Dermis microvascular lymphatic vessel endothelial cell (primary cell): Measurements from ENCODE around the gene ZNF273. TPM values are rescaled to one million over a fixed set of nuclear protein-coding genes. Genes with fewer than 3 reads are reported as not detected.
"Not testable (repeated sequence)": the region's sequence is repeated elsewhere in the genome, so short reads cannot be mapped to it uniquely, and the experiment has no call there.

Experiments
- DNase-seq, 2 donors: peaks; one replicate each; pipeline versions ENCODE4 v3.0.0 to v3.0.0-alpha.2; 2010; ENCODE audit warnings: low read depth in 2 of 2
- total RNA-seq: library from RNA; depleted of rRNA; stranded (reverse); fragments of >200 nt; gene quantifications from 2 replicates; pipeline ENCODE4 v1.2.1, GENCODE V29; 2014

ZNF273 gene
- total RNA-seq, 1 donor from 2014 or later: 4.2 TPM

DNA sequence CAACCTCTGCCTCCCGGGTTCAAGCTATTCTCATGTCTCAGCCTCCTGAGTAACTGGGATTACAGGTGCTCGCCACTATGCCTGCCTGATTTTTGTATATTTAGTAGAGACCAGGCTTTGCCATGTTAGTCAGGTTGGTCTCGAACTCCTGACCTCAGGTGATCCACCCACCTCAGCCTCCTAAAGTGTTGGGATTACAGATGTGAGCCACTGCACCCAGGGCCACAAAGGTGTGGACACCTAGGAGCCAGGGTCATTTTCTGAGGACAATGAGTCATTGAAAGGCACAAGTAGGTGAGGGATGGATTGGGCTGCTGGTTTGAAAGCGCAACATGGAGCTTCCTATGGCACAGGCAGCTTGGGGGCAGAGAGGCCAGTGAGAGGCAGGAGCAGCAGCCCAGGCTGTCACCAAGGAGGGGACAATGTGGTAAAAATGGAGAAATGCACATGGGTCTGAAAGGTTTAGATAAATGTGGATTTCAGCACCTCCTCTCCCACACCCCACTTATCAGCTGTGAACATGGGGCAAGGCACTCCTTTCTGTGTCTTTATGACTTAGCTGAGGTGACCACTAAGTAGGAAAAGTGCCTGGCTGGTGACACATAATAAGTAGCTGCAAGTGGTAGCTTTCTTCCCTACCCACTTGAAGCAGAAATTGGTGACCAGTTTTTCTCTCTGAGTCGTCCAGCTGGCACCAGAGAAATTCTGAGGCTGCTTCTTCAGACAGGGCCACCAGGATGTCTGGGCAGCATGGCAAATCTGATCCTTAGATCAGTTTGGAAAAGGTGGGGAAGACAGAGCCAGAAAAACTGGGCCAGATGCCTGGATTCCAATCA is 41.8 kb downstream of the ZNF273 start:
- DNase-seq: not testable (repeated sequence)

- peak in 1 of 2 donors; percentile 21 for DNase-seq
Observed at GRCh38 chr7:64945503-64946175, 42.6 kb downstream of the ZNF273 start.

- peak in 1 of 2 donors; percentile 14 for DNase-seq
Observed at GRCh38 chr7:64946772-64947171, 43.7 kb downstream of the ZNF273 start.

GRCh38 chr7:64947252-64948000 is 44.4 kb downstream of the ZNF273 start:
- DNase-seq: no peak

- DNase-seq: not testable (repeated sequence)
Observed at GRCh38 chr7:64948774-64949173, 45.7 kb downstream of the ZNF273 start.

GRCh38 chr7:64950673-64951072 is 47.6 kb downstream of the ZNF273 start:
- not testable (repeated sequence) for DNase-seq

GRCh38 chr7:64951250-64951848 is 48.3 kb downstream of the ZNF273 start:
- peak; percentile 46 to 61 for DNase-seq

DNA sequence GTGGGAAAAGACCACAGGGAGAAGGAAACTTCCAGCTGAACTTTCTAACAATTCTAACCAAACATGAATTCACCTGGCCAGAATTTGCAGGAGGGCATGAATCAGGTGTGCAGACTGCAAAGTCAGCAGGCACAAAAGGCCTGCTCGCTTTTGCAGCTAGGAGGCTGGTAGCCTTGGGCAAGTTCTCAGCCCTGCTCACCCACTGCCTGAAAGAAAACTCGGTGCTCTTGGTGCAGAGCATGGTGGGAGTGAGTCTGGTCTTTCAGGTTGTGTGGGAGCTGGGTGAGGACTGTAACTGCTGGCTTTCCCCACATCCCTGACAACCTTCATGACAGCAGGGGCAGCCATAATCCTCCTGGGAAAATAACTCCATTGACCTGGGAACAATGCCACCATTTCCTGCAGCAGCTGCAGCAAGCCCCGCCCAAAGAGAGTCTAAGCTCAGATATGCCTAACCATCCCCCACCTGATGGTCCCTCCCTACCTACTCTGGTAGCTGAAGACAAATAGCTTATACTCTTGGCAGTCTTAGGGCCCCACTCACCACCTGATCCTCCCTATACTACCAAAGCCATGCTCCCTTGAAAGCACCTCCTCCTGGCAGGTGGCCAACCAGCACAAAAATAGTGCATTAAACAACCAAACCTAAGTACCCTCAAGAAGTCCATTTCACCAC is 56.1 kb downstream of the ZNF273 start:
- DNase-seq: peak; percentile 5 to 50

DNA sequence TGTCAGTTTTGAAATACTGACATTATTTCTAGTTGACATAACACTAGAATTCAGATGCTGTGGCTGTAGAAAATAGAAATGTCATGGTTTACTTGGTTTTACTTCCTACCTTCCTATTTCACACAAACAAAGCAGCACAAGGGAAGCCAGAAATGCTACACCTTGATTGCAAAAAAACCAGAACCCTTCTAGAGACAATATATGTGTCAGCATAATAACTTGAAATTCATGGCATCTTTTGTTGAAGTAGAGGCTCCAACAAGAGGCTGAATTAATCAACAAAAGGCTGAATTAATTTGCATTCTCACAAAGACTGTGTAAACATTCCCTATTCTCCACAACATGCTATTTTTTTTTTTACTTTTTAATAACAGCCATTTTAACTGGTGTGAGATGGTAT is 62.5 kb downstream of the ZNF273 start:
- no peak for DNase-seq

DNA sequence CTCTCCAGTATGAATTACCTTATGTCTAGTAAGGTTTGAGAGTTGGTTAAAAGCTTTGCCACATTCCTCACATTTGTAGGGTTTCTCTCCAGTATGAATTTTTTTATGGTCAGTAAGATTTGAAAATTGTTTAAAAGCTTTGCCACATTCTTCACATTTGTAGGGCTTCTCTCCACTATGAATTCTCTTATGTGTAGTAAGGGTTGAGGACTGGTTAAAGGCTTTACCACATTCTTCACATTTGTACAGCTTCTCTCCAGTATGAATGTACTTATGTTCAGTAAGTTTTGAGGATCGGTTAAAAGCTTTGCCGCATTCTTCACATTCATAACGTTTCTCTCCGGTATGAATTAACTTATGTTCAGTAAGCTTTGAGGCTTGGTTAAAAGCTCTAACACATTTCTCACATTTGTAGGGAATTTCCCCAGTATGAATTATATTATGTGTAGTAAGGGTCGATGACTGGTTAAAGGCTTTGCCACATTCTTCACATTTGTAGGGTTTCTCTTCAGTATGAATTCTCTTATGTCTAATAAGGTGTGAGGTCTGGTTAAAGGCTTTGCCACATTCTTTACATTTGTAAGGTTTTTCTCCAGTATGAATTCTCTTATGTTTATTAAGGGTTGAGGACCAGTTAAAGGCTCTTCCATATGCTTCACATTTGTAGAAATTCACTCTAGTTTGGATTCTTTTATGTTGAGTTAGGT is 75.6 kb downstream of the ZNF273 start:
- DNase-seq: no peak

Other genes with a start within 250 kb of the ZNF273 start
- 1.3 and 2.4 TPM in 2 replicates for gene ZNF107, start 237.1 kb upstream of the ZNF273 start, total RNA-seq
- gene ZNF138, start 108.8 kb upstream of the ZNF273 start, total RNA-seq: 2.1 and 3.2 TPM in 2 replicates
- gene ZNF117, start 87.8 kb downstream of the ZNF273 start, total RNA-seq: 1.2 and 2.4 TPM in 2 replicates
- 2.3 and 4.6 TPM in 2 replicates for gene ERV3-1, start 103.4 kb downstream of the ZNF273 start, total RNA-seq